Measurements from ENCODE around the gene HEXD.

DNA sequence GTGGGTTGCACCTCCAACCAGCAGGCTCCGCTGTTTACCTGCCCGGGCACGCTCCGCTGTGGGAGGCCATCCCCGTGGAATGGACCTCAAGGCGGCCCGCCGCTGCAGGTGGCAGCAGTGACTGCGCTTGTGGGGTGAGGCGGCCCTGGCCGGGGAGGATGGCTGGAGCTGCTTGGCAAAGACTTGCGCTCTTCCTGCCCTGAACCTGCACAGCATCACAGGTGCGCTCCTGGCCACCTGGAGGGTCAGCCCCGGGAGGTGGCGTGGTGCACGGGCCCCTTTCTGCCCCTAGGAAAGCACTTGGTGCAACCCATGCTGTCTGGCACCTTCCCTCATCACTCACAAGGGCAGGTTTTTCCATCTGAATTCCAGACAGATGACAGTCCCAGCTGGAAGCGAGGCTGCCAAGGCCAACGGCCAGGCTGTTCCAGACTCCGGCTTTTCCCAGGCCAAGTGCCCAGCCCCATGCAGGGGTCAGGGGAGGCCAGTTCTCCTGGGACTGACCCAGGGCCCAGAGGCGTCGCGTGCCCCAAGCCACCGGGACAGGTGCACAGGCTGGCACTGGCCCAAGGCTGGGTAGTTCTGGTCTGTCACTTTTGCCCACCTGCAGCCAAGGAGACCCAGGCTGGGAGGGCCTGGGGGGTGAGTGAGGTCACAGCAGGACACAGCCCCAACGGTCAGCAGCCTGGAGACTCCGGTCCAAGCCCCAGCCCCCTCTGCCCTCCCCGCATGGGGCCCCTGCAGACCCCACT, 33.2 kb upstream of the HEXD start:
- no peak for TF ChIP-seq POLR2A (IDR thresholded peaks at IDR 0.05)
- TF ChIP-seq, protein P1, sequence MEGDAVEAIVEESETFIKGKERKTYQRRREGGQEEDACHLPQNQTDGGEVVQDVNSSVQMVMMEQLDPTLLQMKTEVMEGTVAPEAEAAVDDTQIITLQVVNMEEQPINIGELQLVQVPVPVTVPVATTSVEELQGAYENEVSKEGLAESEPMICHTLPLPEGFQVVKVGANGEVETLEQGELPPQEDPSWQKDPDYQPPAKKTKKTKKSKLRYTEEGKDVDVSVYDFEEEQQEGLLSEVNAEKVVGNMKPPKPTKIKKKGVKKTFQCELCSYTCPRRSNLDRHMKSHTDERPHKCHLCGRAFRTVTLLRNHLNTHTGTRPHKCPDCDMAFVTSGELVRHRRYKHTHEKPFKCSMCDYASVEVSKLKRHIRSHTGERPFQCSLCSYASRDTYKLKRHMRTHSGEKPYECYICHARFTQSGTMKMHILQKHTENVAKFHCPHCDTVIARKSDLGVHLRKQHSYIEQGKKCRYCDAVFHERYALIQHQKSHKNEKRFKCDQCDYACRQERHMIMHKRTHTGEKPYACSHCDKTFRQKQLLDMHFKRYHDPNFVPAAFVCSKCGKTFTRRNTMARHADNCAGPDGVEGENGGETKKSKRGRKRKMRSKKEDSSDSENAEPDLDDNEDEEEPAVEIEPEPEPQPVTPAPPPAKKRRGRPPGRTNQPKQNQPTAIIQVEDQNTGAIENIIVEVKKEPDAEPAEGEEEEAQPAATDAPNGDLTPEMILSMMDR (IDR thresholded peaks at IDR 0.05) = no peak
